HEK293T (cell line): Measurements from ENCODE around the gene CBR3.
"Not testable (repeated sequence)": the region's sequence is repeated elsewhere in the genome, so short reads cannot be mapped to it uniquely, and the experiment has no call there.

ENCODE experiments used
- FOXA1 ChIP-seq: fragments of 450-650 bp; IDR thresholded peaks from 2 replicates; pipeline ENCODE4 v1.6.1; 2016; ENCODE audit warnings: mild to moderate bottlenecking
- FOXK2 ChIP-seq: fragments of 450-650 bp; IDR thresholded peaks from 2 replicates; pipeline ENCODE4 v1.6.1; 2016; ENCODE audit warnings: mild to moderate bottlenecking
- FOXM1 ChIP-seq: fragments of 450-650 bp; IDR thresholded peaks from 2 replicates; pipeline ENCODE4 v1.6.1; 2017; ENCODE audit warnings: mild to moderate bottlenecking, borderline replicate concordance
- PKNOX1 ChIP-seq: fragments of 450-650 bp; IDR thresholded peaks from 2 replicates; pipeline ENCODE4 v1.6.1; 2016
- SP1 ChIP-seq: fragments of 450-650 bp; IDR thresholded peaks from 2 replicates; pipeline ENCODE4 v1.6.1; 2017
- SUZ12 ChIP-seq: fragments of 450-650 bp; IDR thresholded peaks from 2 replicates; pipeline ENCODE4 v1.6.1; 2016; ENCODE audit warnings: mild to moderate bottlenecking

DNA sequence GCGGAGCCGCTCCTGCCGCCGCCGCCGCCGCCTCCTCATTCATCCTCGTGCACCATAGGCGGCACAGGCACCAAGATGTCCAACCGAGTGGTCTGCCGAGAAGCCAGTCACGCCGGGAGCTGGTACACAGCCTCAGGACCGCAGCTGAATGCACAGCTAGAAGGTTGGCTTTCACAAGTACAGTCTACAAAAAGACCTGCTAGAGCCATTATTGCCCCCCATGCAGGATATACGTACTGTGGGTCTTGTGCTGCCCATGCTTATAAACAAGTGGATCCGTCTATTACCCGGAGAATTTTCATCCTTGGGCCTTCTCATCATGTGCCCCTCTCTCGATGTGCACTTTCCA is 4.5 kb upstream of the CBR3 start:
- TF ChIP-seq FOXK2, SUZ12, FOXA1, SP1, FOXM1, PKNOX1: not testable (repeated sequence)
